Measurements from ENCODE around the gene VWA8.

DNA sequence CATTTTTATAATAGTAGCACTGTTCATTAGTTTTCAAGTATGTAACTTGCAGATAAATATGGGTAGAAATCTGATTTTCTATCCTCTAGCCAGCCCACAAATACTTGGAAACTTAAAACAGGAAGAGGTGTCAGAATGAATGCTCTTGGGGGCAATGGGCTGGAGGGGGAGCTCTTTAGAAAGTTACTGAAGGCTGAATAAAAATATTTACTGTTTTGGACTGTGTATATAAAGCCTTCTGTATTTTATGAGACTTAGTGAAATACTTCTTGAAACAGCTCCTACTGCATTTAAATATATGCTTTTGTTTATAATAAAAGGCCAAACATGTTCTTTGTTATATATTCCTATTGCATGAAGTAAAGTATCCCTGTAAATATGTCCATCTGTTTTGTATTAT lies 364.7 kb downstream of the VWA8 start:
- TF ChIP-seq, protein P1, sequence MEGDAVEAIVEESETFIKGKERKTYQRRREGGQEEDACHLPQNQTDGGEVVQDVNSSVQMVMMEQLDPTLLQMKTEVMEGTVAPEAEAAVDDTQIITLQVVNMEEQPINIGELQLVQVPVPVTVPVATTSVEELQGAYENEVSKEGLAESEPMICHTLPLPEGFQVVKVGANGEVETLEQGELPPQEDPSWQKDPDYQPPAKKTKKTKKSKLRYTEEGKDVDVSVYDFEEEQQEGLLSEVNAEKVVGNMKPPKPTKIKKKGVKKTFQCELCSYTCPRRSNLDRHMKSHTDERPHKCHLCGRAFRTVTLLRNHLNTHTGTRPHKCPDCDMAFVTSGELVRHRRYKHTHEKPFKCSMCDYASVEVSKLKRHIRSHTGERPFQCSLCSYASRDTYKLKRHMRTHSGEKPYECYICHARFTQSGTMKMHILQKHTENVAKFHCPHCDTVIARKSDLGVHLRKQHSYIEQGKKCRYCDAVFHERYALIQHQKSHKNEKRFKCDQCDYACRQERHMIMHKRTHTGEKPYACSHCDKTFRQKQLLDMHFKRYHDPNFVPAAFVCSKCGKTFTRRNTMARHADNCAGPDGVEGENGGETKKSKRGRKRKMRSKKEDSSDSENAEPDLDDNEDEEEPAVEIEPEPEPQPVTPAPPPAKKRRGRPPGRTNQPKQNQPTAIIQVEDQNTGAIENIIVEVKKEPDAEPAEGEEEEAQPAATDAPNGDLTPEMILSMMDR (IDR thresholded peaks at IDR 0.05; ENCODE audit: low read length): no peak
- TF ChIP-seq EZH2 (optimal IDR thresholded peaks at IDR 0.05; ENCODE audit: low read depth, low read length): no peak
- TF ChIP-seq EZH2phosphoT487 (IDR thresholded peaks at IDR 0.05; ENCODE audit: low read length): no peak
